ENCODE data around the gene RSPO3. TPM values are rescaled to one million over a fixed set of nuclear protein-coding genes. Genes with fewer than 3 reads are reported as not detected.

The RSPO3 gene
- total RNA-seq, 4 donors from 2014 or later = 1.8 to 13.9 (median 3.4) TPM

DNA sequence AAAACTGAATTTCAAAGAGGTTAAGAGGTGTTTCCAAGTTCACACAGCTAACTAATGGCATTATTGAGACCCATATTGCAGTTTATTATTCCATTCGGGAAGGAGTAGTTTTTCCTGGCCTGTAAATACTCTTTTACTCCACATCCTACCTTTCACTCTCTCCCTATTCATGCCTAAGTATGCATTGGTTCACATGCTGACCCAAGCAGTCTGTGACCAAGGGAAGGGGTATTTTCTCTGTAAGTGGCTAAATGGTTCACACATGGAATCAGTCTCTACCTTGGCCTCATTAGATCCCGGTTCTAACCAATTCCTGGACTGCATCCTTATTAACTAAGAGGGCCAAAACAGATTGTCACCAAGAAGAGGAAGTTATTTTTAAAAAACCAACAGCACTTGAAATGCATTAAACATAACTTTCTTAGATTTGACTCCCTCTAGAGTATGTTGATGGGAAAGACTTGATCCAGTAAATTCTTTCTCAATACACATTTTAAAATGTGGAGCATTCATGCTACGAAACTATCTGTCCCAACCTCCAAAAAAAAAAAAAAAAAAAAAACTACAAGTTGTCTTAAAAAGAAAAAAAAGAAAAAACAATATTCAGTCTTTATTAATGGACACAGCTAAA is 17.8 kb upstream of the RSPO3 start:
- WGBS, 2 donors = 44 to 49% methylated on average over 3 of the region's 3 CpGs
- H3K27ac ChIP-seq = no peak overlapping the region
- no peaks in the 10 kb centered on the region for H3K9me3 ChIP-seq
- no peak for DNase-seq
- no peaks in the 10 kb centered on the region for H3K4me1 ChIP-seq
- no peaks in the 10 kb centered on the region for H3K36me3 ChIP-seq
- no peak overlapping the region for H3K4me3 ChIP-seq (replicated peaks in 1 of 3)
- intact Hi-C loops (cut with DNase I) = no loop called here
- TF ChIP-seq, protein P1, sequence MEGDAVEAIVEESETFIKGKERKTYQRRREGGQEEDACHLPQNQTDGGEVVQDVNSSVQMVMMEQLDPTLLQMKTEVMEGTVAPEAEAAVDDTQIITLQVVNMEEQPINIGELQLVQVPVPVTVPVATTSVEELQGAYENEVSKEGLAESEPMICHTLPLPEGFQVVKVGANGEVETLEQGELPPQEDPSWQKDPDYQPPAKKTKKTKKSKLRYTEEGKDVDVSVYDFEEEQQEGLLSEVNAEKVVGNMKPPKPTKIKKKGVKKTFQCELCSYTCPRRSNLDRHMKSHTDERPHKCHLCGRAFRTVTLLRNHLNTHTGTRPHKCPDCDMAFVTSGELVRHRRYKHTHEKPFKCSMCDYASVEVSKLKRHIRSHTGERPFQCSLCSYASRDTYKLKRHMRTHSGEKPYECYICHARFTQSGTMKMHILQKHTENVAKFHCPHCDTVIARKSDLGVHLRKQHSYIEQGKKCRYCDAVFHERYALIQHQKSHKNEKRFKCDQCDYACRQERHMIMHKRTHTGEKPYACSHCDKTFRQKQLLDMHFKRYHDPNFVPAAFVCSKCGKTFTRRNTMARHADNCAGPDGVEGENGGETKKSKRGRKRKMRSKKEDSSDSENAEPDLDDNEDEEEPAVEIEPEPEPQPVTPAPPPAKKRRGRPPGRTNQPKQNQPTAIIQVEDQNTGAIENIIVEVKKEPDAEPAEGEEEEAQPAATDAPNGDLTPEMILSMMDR (IDR thresholded peaks at IDR 0.05) = peak in 3 of 6 experiments; percentile 28 to 42 (median 38)
- TF ChIP-seq POLR2A (IDR thresholded peaks at IDR 0.05) = no peak
- no peaks in the 10 kb centered on the region for H3K27me3 ChIP-seq

DNA sequence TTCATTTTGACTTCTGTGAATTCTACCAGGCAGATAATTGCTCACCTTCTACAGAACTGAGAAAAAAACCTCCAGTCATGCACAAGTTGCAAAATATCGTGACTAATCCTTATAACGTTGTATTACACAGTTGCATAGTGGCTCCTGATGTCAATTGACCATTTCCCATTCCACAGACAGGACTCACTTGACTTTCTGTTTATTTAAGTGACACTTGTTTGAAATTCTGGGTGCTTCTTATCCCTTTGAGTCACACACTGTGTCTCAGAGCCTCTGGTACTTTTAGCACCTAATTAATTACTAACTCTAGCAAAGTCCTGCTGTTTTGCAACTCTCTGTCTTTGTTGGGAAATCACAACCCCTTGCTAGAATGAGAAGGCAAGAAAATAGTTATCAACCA is 16.2 kb upstream of the RSPO3 start:
- no peak overlapping the region for H3K27ac ChIP-seq
- no peaks in the 10 kb centered on the region for H3K36me3 ChIP-seq
- no peak for TF ChIP-seq POLR2A (IDR thresholded peaks at IDR 0.05)
- TF ChIP-seq, protein P1 (IDR thresholded peaks at IDR 0.05) = no peak
- no peaks in the 10 kb centered on the region for H3K27me3 ChIP-seq
- no peak overlapping the region for H3K4me3 ChIP-seq (replicated peaks in 1 of 3)
- intact Hi-C loops (cut with DNase I) = no loop called here
- no peaks in the 10 kb centered on the region for H3K4me1 ChIP-seq
- no peaks in the 10 kb centered on the region for H3K9me3 ChIP-seq
- WGBS, 2 donors = 43 to 48% methylated on average over 2 of the region's 2 CpGs
- DNase-seq = no peak

DNA sequence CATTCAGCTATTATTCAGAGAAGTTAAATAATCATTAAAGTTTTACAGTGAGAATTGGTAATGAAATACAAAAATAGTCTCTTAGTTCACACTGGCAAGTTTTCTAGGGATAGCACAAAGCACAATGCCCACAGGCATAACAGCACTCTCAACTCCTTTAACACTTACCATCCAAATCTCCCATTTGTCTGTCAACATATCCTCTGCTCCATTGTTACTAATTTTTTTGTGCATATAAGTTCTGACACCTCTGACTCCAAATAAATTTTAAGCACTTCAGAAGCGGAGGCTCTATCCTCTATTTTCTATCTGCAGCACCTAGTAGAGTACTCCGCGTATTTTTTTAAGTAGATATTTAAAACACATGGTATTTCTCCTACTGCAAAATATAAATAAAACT is 15.6 kb upstream of the RSPO3 start:
- H3K9me3 ChIP-seq = no peaks in the 10 kb centered on the region
- no peaks in the 10 kb centered on the region for H3K4me1 ChIP-seq
- no peaks in the 10 kb centered on the region for H3K36me3 ChIP-seq
- H3K27ac ChIP-seq = no peak overlapping the region
- intact Hi-C loops (cut with DNase I) = no loop called here
- H3K4me3 ChIP-seq (replicated peaks in 1 of 3) = no peak overlapping the region
- no peak for TF ChIP-seq POLR2A (IDR thresholded peaks at IDR 0.05)
- TF ChIP-seq, protein P1 (IDR thresholded peaks at IDR 0.05) = no peak
- WGBS, 2 donors = 88 to 96% methylated on average over 3 of the region's 3 CpGs
- DNase-seq = no peak
- H3K27me3 ChIP-seq = no peaks in the 10 kb centered on the region

DNA sequence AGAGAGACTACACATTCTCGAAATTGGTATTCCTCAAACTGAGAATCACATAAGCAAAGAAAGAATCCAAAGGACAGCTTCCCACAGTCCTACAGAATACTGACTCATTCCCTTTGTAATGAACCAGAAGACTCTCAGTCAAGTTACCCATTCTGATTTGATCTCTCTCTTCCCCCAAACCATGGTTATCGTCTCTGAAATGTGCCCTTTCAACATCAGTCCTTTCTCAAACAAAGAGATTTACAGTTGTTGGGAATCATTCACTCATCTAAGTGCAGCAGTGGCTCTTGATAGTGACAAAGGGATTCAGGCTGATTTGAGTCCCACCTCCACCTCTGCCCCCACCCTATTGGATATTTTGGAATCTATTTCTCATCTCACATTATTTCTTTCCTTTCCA is 15.0 kb upstream of the RSPO3 start:
- no peak for DNase-seq
- H3K27ac ChIP-seq = no peak overlapping the region
- no peaks in the 10 kb centered on the region for H3K9me3 ChIP-seq
- no peak for TF ChIP-seq POLR2A (IDR thresholded peaks at IDR 0.05)
- TF ChIP-seq, protein P1 (IDR thresholded peaks at IDR 0.05) = no peak
- intact Hi-C loops (cut with DNase I) = no loop called here
- H3K4me1 ChIP-seq = no peaks in the 10 kb centered on the region
- H3K27me3 ChIP-seq = no peaks in the 10 kb centered on the region
- H3K4me3 ChIP-seq (replicated peaks in 1 of 3) = no peak overlapping the region
- 70 to 72% methylated on average over 2 of the region's 2 CpGs for WGBS, 2 donors
- H3K36me3 ChIP-seq = no peaks in the 10 kb centered on the region

DNA sequence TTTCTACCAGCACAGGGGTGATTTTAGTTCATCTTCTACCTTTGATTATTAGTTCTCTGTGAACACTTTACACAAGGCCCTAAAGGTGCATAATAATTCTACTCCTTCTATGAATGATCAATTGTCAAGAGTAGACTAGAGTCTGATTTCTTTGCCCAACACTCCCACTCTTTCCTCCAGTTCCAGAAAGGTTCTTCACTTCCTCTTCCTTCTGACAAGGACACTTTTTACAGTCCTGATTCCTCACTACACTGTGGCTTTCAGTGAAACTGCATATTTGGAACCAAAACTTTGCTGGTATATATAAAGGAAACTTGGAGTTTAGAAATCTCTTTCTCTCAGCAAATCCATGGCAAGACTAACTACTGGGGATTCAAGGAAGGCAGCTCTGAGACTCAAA is 10.6 kb upstream of the RSPO3 start:
- Histone ChIP-seq H3K9me3 (no peaks in the 10 kb centered on the region), H3K36me3 (no peaks in the 10 kb centered on the region), H3K27ac (no peak overlapping the region), H3K4me3 (replicated peaks in 1 of 3) (no peak overlapping the region), H3K27me3 (no peaks in the 10 kb centered on the region), H3K4me1 (no peaks in the 10 kb centered on the region)
- DNase-seq = no peak
- intact Hi-C loops (cut with DNase I) = no loop called here
- no peak for TF ChIP-seq POLR2A (IDR thresholded peaks at IDR 0.05)
- TF ChIP-seq, protein P1 (IDR thresholded peaks at IDR 0.05) = no peak

Data from thyroid gland (tissue), 4 donors.